NCI-H2107 (cell line): Measurements from ENCODE around the gene FBN3.
"Not testable (repeated sequence)": the region's sequence is repeated elsewhere in the genome, so short reads cannot be mapped to it uniquely, and the experiment has no call there.

Experiments
- DNase-seq: peaks from one replicate; lab custom pipeline; 2025; lab: John Stamatoyannopoulos, UW

The FBN3 gene

DNA sequence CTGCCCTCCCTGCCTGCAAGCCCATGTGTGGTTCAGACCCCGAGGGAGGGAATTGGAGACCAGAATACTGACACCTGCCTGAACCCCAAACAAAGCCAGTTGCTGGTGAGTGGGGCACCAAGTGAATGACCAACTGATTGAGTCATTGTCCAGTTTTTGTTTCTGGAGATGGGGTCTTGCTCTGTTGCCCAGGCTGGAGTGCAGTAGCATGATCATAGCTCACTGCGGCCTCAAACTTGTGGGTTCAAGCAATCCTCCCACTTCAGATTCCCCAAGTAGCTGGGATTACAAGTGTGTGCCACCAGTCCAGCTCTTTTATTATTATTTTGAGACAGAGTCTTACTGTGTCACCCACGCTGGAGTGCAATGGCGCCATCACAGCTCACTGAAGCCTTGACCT, 92.9 kb downstream of the FBN3 start:
- no peak for DNase-seq

DNA sequence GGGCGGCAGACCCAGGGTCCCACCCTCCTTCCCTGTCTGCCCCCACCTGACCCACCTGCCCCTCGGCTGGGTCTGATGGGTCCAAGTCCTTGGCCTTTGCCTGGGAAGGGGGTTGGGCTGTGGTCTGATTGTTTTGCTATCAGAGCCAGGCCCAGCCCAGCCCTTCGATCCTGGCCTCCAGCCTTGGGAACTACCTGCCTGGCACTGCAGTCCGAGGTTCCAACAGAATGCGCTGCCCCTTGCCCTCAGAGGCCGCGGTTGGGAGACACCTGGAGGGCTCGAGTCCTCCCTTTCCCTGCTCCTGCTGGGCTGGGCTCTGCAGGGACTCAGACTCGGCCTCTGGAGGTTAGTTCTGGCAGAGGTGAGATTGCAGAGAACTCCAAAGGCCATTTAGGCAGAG, 95.2 kb downstream of the FBN3 start:
- no peak for DNase-seq

DNA sequence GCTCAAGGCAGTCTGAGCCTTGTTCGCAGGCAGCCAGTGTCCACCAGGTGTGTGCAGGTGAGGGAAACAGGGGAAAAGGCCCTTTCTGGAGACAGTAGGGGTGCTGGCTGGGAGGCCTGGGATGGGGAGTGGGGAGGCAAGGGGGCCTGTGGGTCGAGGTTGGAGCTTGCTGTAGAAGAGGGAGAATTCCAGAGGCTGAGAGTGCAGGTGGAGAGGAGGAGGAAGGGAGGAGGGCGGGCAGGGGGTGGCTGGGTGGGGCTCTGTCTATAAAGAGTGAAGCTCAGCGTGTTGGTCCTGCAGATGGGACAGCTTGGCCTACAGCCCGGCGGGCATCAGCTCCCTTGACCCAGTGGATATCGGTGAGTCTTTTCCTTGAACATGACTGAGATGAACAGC, 96.9 kb downstream of the FBN3 start, which contains the start of gene CCL25:
TSS of gene CCL25 (plus strand) at position 297 of the 396 bp plus-strand sequence. CDS start 290 bp downstream, outside the sequence.
- DNase-seq: no peak

DNA sequence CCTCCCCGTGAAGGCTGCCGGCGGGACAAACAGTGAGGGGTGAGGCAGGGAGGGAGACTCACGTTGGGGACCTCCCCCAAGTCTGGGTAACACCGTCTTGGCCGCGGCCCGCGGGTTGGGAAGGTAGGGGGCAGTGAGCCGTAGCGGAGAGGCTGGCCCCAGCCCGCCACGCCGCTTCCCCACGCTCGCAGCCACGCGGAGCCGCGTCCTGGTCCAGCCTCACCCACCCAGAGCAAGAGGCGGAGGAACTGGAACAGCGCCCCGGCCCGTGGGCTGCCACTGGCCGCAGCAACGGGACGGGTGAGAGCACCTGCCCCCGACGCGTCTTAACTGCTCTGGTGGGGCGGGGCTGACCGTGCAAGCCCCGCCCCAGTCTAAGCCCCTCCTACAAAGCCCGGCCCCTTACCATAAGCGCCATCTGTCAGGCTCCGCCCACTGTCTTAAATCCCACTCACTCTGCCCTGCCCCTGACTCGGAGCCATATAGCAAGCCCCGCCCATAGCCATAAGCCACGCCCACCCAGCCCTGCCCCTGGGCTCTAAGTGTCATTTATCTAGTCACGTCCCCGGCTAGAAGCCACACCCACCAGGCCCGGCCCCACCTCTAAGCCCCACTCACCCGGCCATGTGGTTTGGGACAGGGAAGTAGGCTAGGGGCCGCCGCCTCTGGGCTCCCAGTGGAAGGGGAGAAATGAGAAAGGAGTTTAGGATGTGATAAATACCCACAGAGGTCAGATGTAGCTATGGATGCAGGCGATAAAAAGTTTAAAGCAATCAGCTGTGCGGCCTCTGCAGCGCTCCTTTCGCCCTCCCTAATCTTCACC, 98.9 kb downstream of the FBN3 start:
- DNase-seq: peak; percentile 67

DNA sequence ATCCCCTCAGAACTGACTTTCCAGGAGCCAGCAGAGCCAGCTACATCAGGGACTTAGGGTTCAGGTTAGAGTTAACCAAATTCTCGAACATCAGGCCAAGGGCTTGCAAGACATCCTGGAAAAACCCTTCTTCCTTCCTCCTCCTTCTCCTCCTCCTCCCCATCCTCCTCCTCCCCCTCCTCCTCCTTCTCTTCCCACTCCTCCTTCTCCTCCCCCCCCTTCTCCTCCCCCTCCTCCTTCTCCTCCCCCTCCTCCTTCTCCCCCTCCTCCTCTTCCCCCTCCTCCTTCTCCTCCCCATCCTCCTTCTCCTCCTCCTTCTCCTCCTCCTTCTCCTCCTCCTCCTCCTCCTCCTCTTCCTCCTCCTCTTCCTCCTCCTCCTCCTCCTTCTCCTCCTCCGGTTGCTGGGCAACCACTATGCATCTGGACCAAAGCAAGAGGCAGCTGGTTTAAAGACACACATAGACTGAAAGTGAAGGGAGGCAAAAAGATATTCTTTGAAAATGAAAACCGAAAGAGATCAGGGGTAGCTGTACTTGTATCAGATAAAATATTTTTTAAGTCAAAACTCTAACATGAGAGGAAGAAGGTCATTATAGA, 102.7 kb downstream of the FBN3 start:
- no peak for DNase-seq

DNA sequence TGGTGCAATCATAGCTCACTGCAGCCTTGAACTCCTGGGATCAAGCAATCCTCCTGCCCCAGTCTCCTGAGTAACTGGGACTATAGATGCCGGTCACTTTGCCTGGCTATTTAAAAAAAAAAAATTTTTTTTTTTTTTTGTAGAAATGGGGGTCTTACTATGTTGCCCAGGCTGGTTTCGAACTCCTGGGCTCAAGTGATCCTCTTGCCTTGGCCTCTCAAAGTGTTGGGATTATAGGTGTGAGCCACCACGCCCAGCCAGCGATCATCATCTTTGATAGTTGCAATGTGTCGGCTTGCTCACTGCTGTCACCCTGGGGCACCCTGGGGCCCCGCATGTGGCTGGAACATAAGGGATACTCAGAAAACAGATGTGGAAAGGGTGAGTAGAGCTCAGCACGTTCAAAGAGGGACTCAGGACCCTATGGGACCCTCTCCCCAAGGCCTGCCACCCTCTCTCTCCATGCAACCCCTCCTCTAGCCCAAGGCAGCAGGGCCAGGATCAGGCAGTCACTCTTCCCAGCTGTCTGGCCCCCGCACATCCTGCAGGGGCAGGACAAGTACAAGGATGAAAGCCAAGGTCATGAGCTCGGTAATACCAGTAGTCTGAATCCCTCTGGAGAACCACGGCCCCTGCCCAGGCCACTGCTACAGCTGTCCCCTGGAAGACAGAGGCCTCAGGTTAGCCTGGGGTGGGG, 103.4 kb downstream of the FBN3 start:
- no peak for DNase-seq

DNA sequence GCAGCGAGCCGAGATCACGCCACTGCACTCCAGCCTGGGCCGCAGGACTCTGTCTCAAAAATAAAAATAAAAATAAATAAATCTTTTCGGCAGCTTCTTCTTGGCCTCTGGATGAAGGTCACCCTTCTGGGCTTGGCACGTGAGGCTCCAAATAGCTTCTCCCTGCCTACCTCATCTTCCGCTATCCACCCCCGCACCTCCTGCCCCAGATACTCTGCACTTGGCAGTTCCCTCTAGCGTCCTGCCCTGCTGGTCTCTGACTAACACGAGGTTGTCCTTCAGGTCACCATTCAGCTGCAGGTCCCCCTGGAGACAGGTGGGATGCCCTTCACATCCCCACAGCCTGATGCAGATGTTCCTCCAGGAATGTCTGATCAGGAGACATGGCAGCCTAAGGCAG, 105.4 kb downstream of the FBN3 start:
- DNase-seq: no peak

DNA sequence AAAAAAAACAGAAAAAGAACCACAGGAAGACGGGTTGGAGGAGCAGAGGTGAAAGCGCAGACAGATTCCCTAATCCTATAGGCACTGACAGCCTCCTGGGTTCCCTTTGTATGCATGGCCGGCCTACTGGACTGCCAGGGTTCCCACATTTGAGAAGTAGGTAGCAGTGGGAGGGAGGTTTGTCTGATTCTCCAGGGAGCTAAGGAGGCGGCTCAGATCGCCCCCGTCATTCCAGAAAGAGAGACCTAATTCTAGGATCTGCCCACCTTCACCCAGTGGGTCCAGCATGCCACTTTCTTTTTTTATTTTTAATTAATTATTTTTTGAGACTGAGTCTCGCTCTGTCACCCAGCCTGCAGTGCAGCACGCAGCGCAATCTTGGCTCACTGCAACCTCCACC, 106.5 kb downstream of the FBN3 start:
- no peak for DNase-seq

DNA sequence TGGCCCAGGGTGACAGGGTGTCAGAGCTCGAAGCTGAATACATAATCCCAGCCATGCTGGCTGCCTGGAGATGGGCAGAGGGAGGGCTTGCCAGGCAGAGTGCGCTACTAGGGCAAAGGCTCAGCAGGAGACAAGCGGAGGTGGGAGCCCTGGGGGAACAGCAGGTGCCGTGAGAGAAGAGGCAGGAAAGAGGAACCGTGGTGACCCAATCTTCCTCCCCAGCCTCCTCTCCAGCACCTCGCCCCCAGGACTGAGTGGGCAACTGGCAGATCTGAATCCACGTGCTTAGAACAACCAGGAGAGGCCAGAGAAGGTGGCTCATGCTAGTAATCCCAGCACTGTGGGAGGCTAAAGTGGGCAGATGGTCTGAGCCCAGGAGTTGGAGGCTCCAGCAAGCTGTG, 107.9 kb downstream of the FBN3 start:
- no peak for DNase-seq

DNA sequence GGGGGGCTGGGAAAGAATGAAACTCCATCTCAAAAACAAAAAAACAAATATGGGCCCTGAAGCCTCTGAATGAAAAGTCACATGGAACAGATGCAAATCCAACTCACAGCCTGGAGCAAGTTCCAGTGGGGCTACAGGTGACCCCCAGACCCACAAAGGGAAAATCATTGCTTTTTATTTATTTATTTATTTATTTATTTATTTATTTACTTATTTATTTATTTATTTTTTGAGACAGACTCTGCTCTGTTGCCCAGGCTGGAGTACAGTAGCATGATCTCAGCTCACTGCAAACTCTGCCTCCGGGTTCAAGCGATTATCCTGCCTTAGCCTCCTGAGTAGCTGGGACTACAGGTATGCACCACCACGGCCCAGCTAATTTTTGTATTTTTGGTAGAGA, 110.2 kb downstream of the FBN3 start:
- DNase-seq: no peak

DNA sequence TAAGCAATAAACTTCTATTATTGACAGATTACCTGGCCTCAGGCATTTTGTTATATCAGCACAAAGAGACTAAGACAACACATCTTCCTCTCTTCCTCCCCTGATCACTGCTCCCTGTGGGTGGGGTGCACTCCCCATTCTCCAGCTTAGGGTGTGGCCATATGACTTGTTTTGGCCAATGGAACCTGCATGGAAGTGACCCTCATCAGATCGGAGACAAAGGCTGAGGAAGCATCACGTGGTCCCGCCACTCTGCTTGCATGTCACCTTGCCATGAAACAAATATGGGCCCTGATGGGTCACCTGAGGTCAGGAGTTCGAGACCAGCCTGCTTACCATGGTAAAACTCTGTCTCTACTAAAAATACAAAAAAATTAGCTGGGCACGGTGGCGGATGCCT, 110.6 kb downstream of the FBN3 start:
- DNase-seq: no peak

DNA sequence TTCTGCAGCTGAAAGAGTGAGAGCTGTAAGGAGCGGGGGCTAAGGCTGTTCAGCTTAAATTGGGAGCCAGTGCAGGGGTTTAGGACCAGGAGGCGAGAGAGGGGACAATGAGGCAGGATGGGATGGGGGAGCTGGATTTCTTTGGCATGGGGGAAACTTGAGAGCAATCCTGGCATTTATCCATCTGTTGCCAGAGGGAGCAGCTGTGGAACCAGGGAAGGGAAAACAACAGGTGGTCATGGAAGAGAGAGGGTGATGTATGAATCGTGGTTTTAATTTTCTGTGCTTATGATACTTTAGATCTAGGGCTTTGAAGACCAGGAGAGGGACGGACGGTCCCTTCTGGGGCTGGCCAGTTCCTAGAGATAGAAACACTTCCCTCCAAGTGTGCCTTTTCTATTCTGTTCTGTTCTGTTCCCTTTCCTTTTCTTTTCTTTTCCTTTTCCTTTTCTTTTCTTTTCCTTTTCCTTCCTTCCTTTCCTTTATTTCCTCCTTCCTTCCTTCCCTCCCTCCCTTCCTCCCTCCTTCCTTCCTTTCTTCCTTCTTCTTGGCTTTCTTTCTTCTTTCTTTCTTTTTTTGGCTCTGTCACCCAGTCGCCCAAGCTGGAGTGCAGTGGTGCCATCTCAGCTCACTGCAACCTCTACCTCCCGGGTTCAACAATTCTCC, 112.8 kb downstream of the FBN3 start:
- peak; percentile 57 for DNase-seq

DNA sequence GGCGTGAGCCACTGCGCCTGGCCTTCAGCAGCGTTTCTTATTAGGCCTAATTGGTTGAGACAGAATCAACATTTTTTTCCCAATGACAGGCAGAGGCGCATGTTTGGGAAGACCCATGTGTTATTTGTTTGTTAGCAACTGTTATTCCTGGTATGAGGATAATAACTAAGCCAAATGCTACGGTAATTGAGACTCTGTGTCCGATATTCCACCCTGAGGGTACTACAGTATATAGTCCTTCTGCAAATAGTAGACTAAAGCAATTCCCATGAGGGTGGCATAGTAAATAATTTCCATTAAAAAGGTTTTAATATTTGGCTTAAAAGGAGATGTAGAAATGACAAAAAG, 115.2 kb downstream of the FBN3 start:
- DNase-seq: no peak

DNA sequence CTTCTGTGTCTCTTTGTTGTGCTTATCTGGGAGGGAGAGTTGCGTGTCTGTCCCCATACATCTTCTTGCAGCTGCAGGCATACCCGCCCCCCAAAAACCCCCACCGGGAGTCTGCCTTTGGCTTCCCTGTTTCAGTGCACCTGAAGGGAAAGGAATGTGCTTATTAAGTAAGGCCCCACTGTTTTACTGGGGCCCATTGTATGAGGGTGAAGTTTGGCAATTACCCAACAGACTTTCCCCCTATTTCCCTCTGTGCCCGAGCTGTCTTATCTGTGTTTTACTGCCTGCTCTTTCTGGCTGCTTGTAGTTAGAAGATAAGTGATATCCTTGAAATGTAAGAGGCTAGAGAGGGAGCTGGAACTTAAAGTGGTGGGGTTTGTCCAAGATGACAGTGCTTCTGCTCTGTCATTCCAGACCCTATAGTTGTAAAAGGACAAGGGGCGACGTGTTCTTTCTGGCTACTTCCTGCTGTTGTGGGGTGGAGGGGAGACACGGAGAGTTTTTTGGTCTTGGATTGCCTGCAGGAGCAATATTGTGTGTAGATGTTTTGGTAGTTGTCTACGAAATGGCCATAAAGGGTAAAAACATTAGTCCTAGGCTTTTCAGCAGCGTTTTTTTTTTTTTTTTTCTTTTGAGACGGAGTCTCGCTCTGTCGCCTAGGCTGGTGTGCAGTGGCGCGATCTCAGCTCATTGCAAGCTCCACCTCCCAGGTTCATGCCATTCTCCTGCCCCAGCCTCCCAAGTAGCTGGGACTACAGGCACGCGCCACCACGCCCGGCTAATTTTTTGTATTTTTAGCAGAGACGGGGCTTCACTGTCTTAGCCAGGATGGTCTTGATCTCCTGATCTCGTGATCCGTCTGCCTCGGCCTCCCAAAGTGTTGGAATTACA, 115.9 kb downstream of the FBN3 start:
- not testable (repeated sequence) for DNase-seq

DNA sequence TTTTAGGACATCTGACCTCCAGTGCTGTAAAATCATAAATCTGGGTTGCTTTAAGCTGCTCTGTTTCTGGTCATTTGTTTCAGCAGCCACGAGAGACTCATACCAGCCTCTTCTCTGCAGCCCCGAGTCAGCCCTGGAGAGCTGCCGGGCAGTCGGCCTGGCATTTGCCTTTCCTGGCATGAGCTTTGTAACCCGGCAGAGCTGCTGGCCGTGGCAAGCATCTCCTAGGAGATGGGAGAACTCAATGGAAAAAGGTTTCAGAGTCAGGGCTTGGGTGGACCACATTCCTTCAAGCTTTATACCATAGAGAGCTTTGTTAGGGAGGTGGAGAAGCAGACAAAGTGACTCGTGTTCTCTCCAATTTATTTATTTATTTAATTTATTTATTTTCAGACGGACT, 118.4 kb downstream of the FBN3 start:
- no peak for DNase-seq

DNA sequence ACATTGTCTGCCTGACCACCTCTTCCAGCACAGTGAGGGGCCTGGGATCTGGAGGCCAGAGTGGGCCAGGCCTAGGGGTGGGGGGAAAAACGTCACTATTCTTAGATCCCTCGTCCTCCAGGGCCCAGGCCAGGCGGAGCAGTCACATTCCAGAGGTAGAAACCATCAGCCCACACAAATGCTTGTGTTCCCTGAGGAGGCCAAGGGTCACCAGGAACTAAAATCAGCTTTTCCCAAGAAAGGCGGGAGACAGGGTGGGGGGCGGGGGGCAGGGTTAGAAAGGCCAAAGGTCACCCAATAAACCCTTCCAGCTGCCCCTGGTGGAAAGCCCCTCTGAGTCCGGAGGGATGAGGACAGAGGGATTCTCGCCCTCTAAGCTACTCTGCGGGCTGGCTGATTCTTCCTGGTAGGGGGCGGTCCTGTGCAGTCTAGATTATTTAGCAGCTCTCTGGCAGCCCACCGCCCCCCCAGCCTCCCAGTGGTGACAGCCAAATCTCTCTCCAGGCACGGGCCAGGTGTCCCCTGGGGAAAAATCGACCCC, 120.4 kb downstream of the FBN3 start:
- DNase-seq: no peak

DNA sequence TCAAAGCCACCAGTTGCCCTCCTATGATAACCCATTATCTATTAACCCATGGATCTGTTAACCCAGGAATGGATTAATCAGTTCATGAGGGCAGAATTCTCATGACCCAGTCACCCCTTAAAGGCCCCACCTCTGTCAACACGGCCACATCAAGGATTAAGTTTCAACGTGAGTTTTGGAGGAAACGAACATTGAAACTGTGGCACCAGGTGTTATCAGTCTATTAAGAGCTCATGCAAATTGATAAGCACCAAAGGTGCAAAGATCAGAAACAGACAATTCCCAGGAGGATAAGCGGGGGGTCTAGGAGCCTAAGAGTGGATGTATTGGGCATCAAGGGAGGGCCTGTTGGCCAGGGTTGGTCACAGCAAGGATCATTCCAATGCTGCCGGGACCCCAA, 124.1 kb downstream of the FBN3 start:
- DNase-seq: no peak

DNA sequence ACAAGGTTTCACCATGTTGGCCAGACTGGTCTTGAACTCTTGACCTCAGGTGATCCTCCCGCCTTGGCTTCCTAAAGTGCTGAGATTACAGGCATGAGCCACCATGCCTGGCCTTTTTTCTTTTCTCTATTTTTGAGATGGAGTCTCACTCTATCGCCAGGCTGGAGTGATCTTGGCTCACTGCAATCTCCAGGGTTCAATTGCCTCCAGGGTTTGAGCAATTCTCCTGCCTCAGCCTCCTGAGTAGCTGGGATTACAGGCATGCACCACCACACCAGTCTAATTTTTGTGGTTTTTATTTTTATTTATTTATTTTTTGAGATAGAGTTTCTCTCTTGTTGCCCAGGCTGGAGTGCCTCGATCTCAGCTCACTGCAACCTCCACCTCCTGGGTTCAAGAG, 125.1 kb downstream of the FBN3 start:
- not testable (repeated sequence) for DNase-seq

DNA sequence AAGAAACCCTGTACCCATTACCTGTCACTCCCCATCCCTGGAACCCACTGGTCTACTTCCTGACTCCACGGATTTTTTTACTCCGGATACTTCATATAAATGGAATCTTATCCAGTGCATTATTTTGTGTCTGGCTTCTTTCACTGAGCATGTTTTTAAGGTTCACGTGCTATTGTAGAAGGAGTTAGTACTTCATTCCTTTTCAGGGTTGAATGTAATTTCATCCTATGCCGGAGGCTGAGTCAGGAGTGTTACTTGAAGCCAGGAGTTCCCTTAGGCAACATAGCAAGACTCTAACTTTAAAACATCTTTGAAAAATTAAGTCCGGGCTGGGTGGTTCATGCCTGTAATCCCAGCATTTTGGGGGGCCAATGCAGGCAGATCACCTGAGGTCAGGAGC, 126.0 kb downstream of the FBN3 start:
- DNase-seq: no peak

DNA sequence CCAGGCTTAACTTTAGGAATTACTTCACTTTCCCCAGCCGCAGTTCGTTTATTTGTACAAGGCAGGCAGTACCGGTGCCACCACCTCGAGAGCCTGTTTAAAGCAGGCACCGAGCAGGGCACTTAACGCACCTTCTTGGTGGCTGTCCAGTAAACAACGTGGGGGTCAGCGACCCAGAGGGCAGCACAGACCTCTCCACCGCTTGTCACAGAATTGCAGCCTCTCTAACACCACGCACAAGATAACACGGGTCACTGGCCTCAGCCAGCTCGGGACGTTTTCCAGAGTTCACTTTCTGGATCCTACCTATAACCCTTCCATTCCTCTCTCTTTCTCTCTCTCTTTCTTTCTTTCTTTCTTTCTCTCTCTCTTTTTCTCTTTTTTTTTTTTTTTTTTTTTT, 127.1 kb downstream of the FBN3 start:
- no peak for DNase-seq

DNA sequence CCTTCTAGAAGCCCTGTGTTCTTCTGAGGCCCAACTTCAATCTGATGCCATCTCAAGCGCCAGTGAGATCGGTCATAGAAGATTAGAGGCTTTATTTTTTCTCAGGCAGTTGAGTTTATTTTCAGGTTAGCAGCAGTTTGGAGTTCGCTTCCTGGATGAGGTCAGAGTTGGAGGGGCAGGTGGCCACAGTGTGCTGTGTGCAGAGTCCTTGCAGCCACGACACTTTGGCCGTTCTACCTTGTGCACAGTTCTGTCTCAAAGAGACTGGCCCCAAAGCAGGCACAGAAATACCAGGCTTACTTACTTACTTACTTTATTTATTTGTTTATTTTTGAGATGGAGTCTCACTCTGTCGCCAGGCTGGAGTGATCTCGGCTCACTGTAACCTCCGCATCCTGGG, 128.0 kb downstream of the FBN3 start:
- no peak for DNase-seq
